Measurements from ENCODE around the gene CYP4F3.

GRCh38 chr19:15651791-15652190 is 11.1 kb downstream of the CYP4F3 start:
- TF ChIP-seq CTCF (conservative IDR thresholded peaks at IDR 0.05; ENCODE audit: low read length) (no peak), EZH2phosphoT487 (IDR thresholded peaks at IDR 0.05; ENCODE audit: borderline replicate concordance, low read depth, low read length) (no peak)

Measured in OCI-LY7 (cell line).